NCI-H460 (cell line): Measurements from ENCODE around the gene APOBEC4. TPM values are rescaled to one million over a fixed set of nuclear protein-coding genes. Genes with fewer than 3 reads are reported as not detected.

Source experiments
- DNase-seq: peaks from one replicate; pipeline ENCODE4 v3.0.0-alpha.2; 2016; ENCODE audit warnings: low read depth; ENCODE audit errors: extremely low read depth
- total RNA-seq: library from RNA; depleted of rRNA; stranded (reverse); fragments of >200 nt; shearing (Covaris generic); gene quantifications from 2 replicates; pipeline ENCODE4 v1.2.3, GENCODE V29; 2014; rRNA removed

Gene APOBEC4
- total RNA-seq, 1 experiment from 2014 or later: not detected

GRCh38 chr1:183607322-183607980 is 45.7 kb downstream of the APOBEC4 start:
- no peak for DNase-seq

DNA sequence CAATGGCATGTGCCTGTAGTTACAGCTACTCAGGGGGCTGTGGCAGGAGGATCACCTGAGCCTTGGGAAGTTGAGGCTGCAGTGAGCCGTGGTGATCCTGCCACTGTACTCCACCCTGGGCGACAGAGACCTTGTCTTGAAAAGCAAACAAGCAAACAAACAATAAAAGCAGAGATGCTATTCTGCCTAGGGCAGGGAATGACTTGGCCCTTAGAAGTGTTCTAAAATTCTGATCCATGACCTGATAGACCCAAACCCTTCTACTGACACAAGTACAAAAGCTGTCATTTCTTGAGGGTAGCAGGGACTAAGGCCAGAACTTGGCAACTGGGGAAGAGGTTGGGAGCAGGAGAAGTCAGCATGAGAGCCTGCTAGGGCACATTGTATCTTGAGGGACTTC is 47.2 kb downstream of the APOBEC4 start:
- no peak for DNase-seq

DNA sequence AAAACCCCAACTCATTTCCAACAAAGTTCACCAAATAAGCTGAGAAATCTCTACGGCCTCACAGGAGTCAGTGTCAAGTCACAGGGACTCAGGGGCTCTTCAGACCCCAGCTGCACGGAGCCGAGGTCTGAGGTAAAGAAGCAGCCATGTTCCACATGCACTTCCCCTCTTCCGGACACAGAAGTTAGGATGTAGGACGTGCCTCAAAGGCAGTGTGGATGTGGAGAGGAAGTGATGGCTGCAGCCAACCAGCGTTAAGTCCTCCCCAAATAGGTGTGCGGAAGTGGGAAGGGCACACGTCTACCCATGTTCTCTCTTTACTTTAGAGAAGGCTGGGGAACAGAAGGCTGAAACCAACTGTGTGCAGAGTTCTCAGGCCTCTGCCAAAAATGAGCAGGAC is 48.3 kb downstream of the APOBEC4 start:
- no peak for DNase-seq

- no peak for DNase-seq
Measured at GRCh38 chr1:183604038-183604808, 48.9 kb downstream of the APOBEC4 start.

- no peak for DNase-seq
Measured at GRCh38 chr1:183602510-183602909, 50.6 kb downstream of the APOBEC4 start.

DNA sequence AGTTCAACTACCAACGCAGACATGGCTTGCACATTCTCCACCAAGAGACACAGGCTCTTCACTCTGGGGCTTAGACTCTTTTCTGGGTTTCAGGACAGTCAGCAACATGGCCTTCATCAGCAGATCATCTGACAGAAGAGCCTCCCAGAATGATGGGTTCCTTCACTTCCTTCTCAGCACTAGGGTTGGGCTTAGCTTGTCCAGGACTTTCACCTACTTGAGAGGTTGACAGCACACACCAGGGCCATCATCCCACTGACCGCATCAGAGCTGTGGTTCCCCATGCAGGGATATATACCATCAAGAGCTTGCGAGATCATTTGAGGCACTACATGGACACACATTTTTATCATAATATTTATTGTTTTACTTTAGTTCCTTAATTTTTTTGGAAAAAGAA is 52.5 kb downstream of the APOBEC4 start:
- DNase-seq: no peak

GRCh38 chr1:183600136-183600535 is 53.0 kb downstream of the APOBEC4 start:
- DNase-seq: peak; percentile 67

- DNase-seq: no peak
Measured at GRCh38 chr1:183598386-183598785, 54.7 kb downstream of the APOBEC4 start.

- no peak for DNase-seq
Measured at GRCh38 chr1:183597656-183598347, 55.3 kb downstream of the APOBEC4 start.

- DNase-seq: no peak
Measured at GRCh38 chr1:183596500-183596899, 56.6 kb downstream of the APOBEC4 start.

Other genes starting within 250 kb of the APOBEC4 start
- gene NMNAT2, start 234.9 kb downstream of the APOBEC4 start, total RNA-seq: 5.3 and 8.3 TPM in 2 replicates
- gene SMG7, start 180.8 kb downstream of the APOBEC4 start, total RNA-seq: 18.6 and 22.3 TPM in 2 replicates
- 0.17 and 0.29 TPM in 2 replicates for gene NCF2, start 62.9 kb downstream of the APOBEC4 start, total RNA-seq
- gene ARPC5, start 17.5 kb downstream of the APOBEC4 start, total RNA-seq: 132 and 156 TPM in 2 replicates
- 1.5 and 1.7 TPM in 2 replicates for gene RGL1, start 151.8 kb upstream of the APOBEC4 start, total RNA-seq